Measurements from ENCODE around the gene DNER.

The DNER gene

GRCh38 chr2:229489016-229489415 lies 225.3 kb downstream of the DNER start:
- Histone ChIP-seq H3K36me3 (no peaks in the 10 kb centered on the region), H3K27me3 (ENCODE audit: insufficient read depth, low read depth, severe bottlenecking) (peaks cover 46% of the 10 kb centered on the region), H3K4me3 (ENCODE audit: low read depth, low read length) (no peak overlapping the region), H3K27ac (no peak overlapping the region), H3K9me3 (ENCODE audit: severe bottlenecking) (peaks cover 3% of the 10 kb centered on the region)
- TF ChIP-seq, protein P1, sequence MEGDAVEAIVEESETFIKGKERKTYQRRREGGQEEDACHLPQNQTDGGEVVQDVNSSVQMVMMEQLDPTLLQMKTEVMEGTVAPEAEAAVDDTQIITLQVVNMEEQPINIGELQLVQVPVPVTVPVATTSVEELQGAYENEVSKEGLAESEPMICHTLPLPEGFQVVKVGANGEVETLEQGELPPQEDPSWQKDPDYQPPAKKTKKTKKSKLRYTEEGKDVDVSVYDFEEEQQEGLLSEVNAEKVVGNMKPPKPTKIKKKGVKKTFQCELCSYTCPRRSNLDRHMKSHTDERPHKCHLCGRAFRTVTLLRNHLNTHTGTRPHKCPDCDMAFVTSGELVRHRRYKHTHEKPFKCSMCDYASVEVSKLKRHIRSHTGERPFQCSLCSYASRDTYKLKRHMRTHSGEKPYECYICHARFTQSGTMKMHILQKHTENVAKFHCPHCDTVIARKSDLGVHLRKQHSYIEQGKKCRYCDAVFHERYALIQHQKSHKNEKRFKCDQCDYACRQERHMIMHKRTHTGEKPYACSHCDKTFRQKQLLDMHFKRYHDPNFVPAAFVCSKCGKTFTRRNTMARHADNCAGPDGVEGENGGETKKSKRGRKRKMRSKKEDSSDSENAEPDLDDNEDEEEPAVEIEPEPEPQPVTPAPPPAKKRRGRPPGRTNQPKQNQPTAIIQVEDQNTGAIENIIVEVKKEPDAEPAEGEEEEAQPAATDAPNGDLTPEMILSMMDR (IDR thresholded peaks at IDR 0.05; ENCODE audit: low read depth, low read length) = no peak
- no peak for DNase-seq

GRCh38 chr2:229488232-229488631 lies 226.1 kb downstream of the DNER start:
- H3K27me3 ChIP-seq (ENCODE audit: insufficient read depth, low read depth, severe bottlenecking) = peaks cover 47% of the 10 kb centered on the region
- no peaks in the 10 kb centered on the region for H3K36me3 ChIP-seq
- H3K9me3 ChIP-seq (ENCODE audit: severe bottlenecking) = peaks cover 3% of the 10 kb centered on the region
- no peak overlapping the region for H3K27ac ChIP-seq
- no peak overlapping the region for H3K4me3 ChIP-seq (ENCODE audit: low read depth, low read length)
- TF ChIP-seq, protein P1 (IDR thresholded peaks at IDR 0.05; ENCODE audit: low read depth, low read length) = no peak
- no peak for DNase-seq

DNA sequence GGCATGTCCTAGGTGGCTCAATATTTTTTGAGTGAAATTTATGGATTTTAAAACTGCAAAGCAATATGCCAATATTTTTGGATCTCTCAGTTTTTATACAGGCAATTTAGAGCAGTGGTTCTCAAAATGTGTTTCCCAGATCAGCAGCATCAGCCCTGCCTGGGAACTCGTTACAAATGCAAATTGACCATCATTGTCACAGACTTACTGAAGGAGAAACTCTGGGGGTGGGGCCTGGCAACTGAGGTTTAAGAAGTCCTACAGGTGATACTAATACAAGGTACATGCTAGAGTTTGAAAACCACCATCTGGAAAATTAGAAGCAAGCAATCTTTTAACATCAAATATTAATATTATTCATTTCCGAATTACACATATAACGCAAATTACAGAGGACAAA lies 227.7 kb downstream of the DNER start:
- Histone ChIP-seq H3K9me3 (ENCODE audit: severe bottlenecking) (peaks cover 3% of the 10 kb centered on the region), H3K27me3 (ENCODE audit: insufficient read depth, low read depth, severe bottlenecking) (peaks cover 54% of the 10 kb centered on the region), H3K4me3 (ENCODE audit: low read depth, low read length) (no peak overlapping the region), H3K27ac (no peak overlapping the region), H3K36me3 (no peaks in the 10 kb centered on the region)
- TF ChIP-seq, protein P1 (IDR thresholded peaks at IDR 0.05; ENCODE audit: low read depth, low read length) = no peak
- no peak for DNase-seq

- Histone ChIP-seq H3K27ac (no peak overlapping the region), H3K27me3 (ENCODE audit: insufficient read depth, low read depth, severe bottlenecking) (peaks cover 58% of the 10 kb centered on the region), H3K36me3 (no peaks in the 10 kb centered on the region), H3K4me3 (ENCODE audit: low read depth, low read length) (no peak overlapping the region), H3K9me3 (ENCODE audit: severe bottlenecking) (peaks cover 3% of the 10 kb centered on the region)
- TF ChIP-seq, protein P1 (IDR thresholded peaks at IDR 0.05; ENCODE audit: low read depth, low read length) = no peak
- no peak for DNase-seq
These were observed 228.5 kb downstream of the DNER start for GRCh38 chr2:229485857-229486256.

GRCh38 chr2:229477269-229477755 lies 237.0 kb downstream of the DNER start:
- Histone ChIP-seq H3K27me3 (ENCODE audit: insufficient read depth, low read depth, severe bottlenecking) (peaks cover 79% of the 10 kb centered on the region), H3K9me3 (ENCODE audit: severe bottlenecking) (no peaks in the 10 kb centered on the region), H3K4me3 (ENCODE audit: low read depth, low read length) (no peak overlapping the region), H3K36me3 (no peaks in the 10 kb centered on the region), H3K27ac (no peak overlapping the region)
- no peak for DNase-seq
- TF ChIP-seq, protein P1 (IDR thresholded peaks at IDR 0.05; ENCODE audit: low read depth, low read length) = no peak

- Histone ChIP-seq H3K27ac (no peak overlapping the region), H3K9me3 (ENCODE audit: severe bottlenecking) (no peaks in the 10 kb centered on the region), H3K27me3 (ENCODE audit: insufficient read depth, low read depth, severe bottlenecking) (peaks cover 65% of the 10 kb centered on the region), H3K4me3 (ENCODE audit: low read depth, low read length) (no peak overlapping the region), H3K36me3 (no peaks in the 10 kb centered on the region)
- TF ChIP-seq, protein P1 (IDR thresholded peaks at IDR 0.05; ENCODE audit: low read depth, low read length) = no peak
- DNase-seq = no peak
These were observed 238.6 kb downstream of the DNER start for GRCh38 chr2:229475778-229476177.
